ENCODE measurements around the gene NUPR2. TPM values are rescaled to one million over a fixed set of nuclear protein-coding genes. Genes with fewer than 3 reads are reported as not detected.
"Not testable (repeated sequence)": the region's sequence is repeated elsewhere in the genome, so short reads cannot be mapped to it uniquely, and the experiment has no call there.

The NUPR2 gene
- total and polyA plus RNA-seq, 2 experiments from 2014 or later = not detected

- H3K4me1 ChIP-seq (ENCODE audit: insufficient read depth); H3K4me3 Mint-ChIP-seq; H3K36me3 ChIP-seq (ENCODE audit: insufficient read depth); DNase-seq (ENCODE audit: low spot score); H3K27me3 ChIP-seq (ENCODE audit: insufficient read depth); H3F3A ChIP-seq (replicated peaks; ENCODE audit: low read depth); H3K9me2 ChIP-seq (ENCODE audit: insufficient read depth); H3K27ac Mint-ChIP-seq; H3K4me2 ChIP-seq; H4K20me1 ChIP-seq (replicated peaks; ENCODE audit: insufficient read depth); H3K4me3 ChIP-seq; H3K4me1 Mint-ChIP-seq; H2AFZ ChIP-seq; H3K79me2 ChIP-seq (replicated peaks; ENCODE audit: insufficient read depth); ATAC-seq; H3K27ac ChIP-seq (ENCODE audit: low read depth); H3K27me3 Mint-ChIP-seq (ENCODE audit: insufficient read depth, low read depth, poor library complexity): not testable (repeated sequence)
- H3K36me3 Mint-ChIP-seq (ENCODE audit: low read depth) = peaks cover 16% of the 10 kb centered on the region; the same call in 2 of the 3 replicates
- peaks cover 85% of the 10 kb centered on the region for H3K9me3 Mint-ChIP-seq
Measured at GRCh38 chr7:56098187-56099008, 17.8 kb downstream of the NUPR2 start.

- H3K4me2 ChIP-seq = no peak overlapping the region
- ATAC-seq = no peak
- H3K27me3 ChIP-seq (ENCODE audit: insufficient read depth) = no peaks in the 10 kb centered on the region
- H3K27ac Mint-ChIP-seq = no peak overlapping the region
- no peak overlapping the region for H3K27ac ChIP-seq (ENCODE audit: low read depth)
- peaks cover 2% of the 10 kb centered on the region for H3K27me3 Mint-ChIP-seq (ENCODE audit: insufficient read depth, low read depth, poor library complexity)
- H3K79me2 ChIP-seq (replicated peaks; ENCODE audit: insufficient read depth) = no peaks in the 10 kb centered on the region
- H3K36me3 ChIP-seq (ENCODE audit: insufficient read depth) = no peaks in the 10 kb centered on the region
- H3K36me3 Mint-ChIP-seq (ENCODE audit: low read depth) = peaks cover 14% of the 10 kb centered on the region; the same call in 2 of the 3 replicates
- H3K4me3 ChIP-seq = no peak overlapping the region
- no peaks in the 10 kb centered on the region for H4K20me1 ChIP-seq (replicated peaks; ENCODE audit: insufficient read depth)
- H3F3A ChIP-seq (replicated peaks; ENCODE audit: low read depth) = no peaks in the 10 kb centered on the region
- H3K4me3 Mint-ChIP-seq = no peak overlapping the region
- no peaks in the 10 kb centered on the region for H3K4me1 Mint-ChIP-seq
- H3K4me1 ChIP-seq (ENCODE audit: insufficient read depth) = no peaks in the 10 kb centered on the region
- DNase-seq (ENCODE audit: low spot score) = no peak
- no peak overlapping the region for H2AFZ ChIP-seq
- H3K9me3 Mint-ChIP-seq = peaks cover 88% of the 10 kb centered on the region
- H3K9me2 ChIP-seq (ENCODE audit: insufficient read depth) = no peaks in the 10 kb centered on the region
- TF ChIP-seq POLR2AphosphoS5 (IDR thresholded peaks at IDR 0.05; ENCODE audit: low read depth) (no peak), CTCF (conservative IDR thresholded peaks at IDR 0.05; ENCODE audit: low read depth in 2 of 2) (no peak), NANOG (IDR thresholded peaks at IDR 0.05; ENCODE audit: borderline replicate concordance) (no peak), STAT1 (IDR thresholded peaks at IDR 0.05; ENCODE audit: unreplicated experiment) (no peak), ETS1 (IDR thresholded peaks at IDR 0.05) (no peak), ZNF462 (CRISPR knock-in tag; IDR thresholded peaks at IDR 0.05) (no peak), CREB1 (CRISPR knock-in tag; IDR thresholded peaks at IDR 0.05; ENCODE audit: low read depth) (no peak), REST (IDR thresholded peaks at IDR 0.05; ENCODE audit: unreplicated experiment) (no peak)
Measured at GRCh38 chr7:56097700-56098099, 18.5 kb downstream of the NUPR2 start.

All from GM23338 (cell line).